H4 (cell line): ENCODE data around the gene C6orf89. TPM values are rescaled to one million over a fixed set of nuclear protein-coding genes. Genes with fewer than 3 reads are reported as not detected.

Source experiments
- DNase-seq: peaks from one replicate; pipeline ENCODE4 v3.0.0-alpha.2; 2015; ENCODE audit warnings: low spot score
- total RNA-seq: library from RNA; depleted of rRNA; stranded (reverse); fragments of >200 nt; shearing (Covaris generic); gene quantifications from 2 replicates; pipeline ENCODE4 v1.2.3, GENCODE V29; 2014; rRNA removed

C6orf89 gene
- 34.2 and 39.6 TPM in 2 replicates for total RNA-seq

- DNase-seq: peak; percentile 97
These were observed at the start of gene C6orf89 for GRCh38 chr6:36885461-36886401. TSS of gene C6orf89 (plus strand) at chr6:36885952. CDS start at chr6:36899445, 13,493 bp downstream.

GRCh38 chr6:36836111-36837021 is 49.4 kb upstream of the C6orf89 start:
- no peak for DNase-seq

- no peak for DNase-seq
These were observed 48.8 kb upstream of the C6orf89 start for GRCh38 chr6:36837022-36837339.

- no peak for DNase-seq
These were observed 48.1 kb upstream of the C6orf89 start for GRCh38 chr6:36837686-36838085.

GRCh38 chr6:36838896-36839748 is 46.6 kb upstream of the C6orf89 start, which contains the start of gene CPNE5:
TSS of gene CPNE5 (minus strand) at chr6:36839444. CDS start at chr6:36839377, 67 bp downstream.
- DNase-seq: no peak

- DNase-seq: no peak
These were observed 45.9 kb upstream of the C6orf89 start for GRCh38 chr6:36839749-36840431.

GRCh38 chr6:36840432-36841403 is 45.0 kb upstream of the C6orf89 start:
- DNase-seq: no peak

- DNase-seq: no peak
These were observed 44.0 kb upstream of the C6orf89 start for GRCh38 chr6:36841756-36842155.

GRCh38 chr6:36843170-36843569 is 42.6 kb upstream of the C6orf89 start:
- no peak for DNase-seq

- no peak for DNase-seq
These were observed 41.3 kb upstream of the C6orf89 start for GRCh38 chr6:36844232-36845170.

GRCh38 chr6:36845233-36845632 is 40.5 kb upstream of the C6orf89 start:
- no peak for DNase-seq

GRCh38 chr6:36847152-36847551 is 38.6 kb upstream of the C6orf89 start:
- DNase-seq: no peak

GRCh38 chr6:36847991-36848390 is 37.8 kb upstream of the C6orf89 start:
- DNase-seq: no peak

GRCh38 chr6:36848658-36849441 is 36.9 kb upstream of the C6orf89 start:
- DNase-seq: no peak

- DNase-seq: no peak
These were observed 35.7 kb upstream of the C6orf89 start for GRCh38 chr6:36850021-36850420.

GRCh38 chr6:36851149-36851614 is 34.6 kb upstream of the C6orf89 start:
- no peak for DNase-seq

GRCh38 chr6:36851626-36852025 is 34.1 kb upstream of the C6orf89 start:
- no peak for DNase-seq
